GM13977 (cell line): ENCODE results near the gene TH.
A peak's percentile ranks its signal among the peaks of the same experiment; 100 is the strongest.

Source experiments
- DNase-seq: peaks from one replicate; pipeline ENCODE4 v3.0.0; 2012; ENCODE audit warnings: low spot score
- CTCF ChIP-seq: IDR thresholded peaks from 2 replicates; pipeline ENCODE4 v1.5.1; 2012; ENCODE audit warnings: mild to moderate bottlenecking, control low read depth; ENCODE audit not compliant: insufficient read depth; ENCODE audit errors: extremely low read depth, missing control alignments
- in situ Hi-C: fragments of 300-500 bp; cut with MboI; formaldehyde crosslinking; loops from one replicate; pipeline ENCODE4 v1.12.0; 2022; ENCODE audit warnings: low sequenced_read_pairs, low pct_unique_long_range_greater_than_20kb, mixed read lengths, inconsistent platforms; ENCODE audit not compliant: unreplicated experiment

The TH gene

GRCh38 chr11:2158296-2158737, 13.3 kb downstream of the TH start:
- in situ Hi-C loops = loop anchor here (25.0 kb wide), 1 partner anchor 471 kb away; the partner anchor contains the start of gene KRTAP5-6
- no peak for DNase-seq
- TF ChIP-seq CTCF = no peak

- TF ChIP-seq CTCF = no peak
- in situ Hi-C loops = loop anchor here (25.0 kb wide), 1 partner anchor 470 kb away; the partner anchor contains the start of gene KRTAP5-6
Observed at GRCh38 chr11:2157294-2158040, 14.1 kb downstream of the TH start.

GRCh38 chr11:2156416-2157182, 15.0 kb downstream of the TH start:
- TF ChIP-seq CTCF = peak; percentile 91
- in situ Hi-C loops = loop anchor here (25.0 kb wide), 1 partner anchor 469 kb away; the partner anchor contains the start of gene KRTAP5-6
- DNase-seq = peak; percentile 88

More at GRCh38 chr11:2157294-2158040, 14.1 kb downstream of the TH start:
- no peak for DNase-seq

- no peak for TF ChIP-seq CTCF
- no peak for DNase-seq
- in situ Hi-C loops = loop anchor here (25.0 kb wide), 1 partner anchor 468 kb away; the partner anchor contains the start of gene KRTAP5-6
Observed at GRCh38 chr11:2155511-2155910, 16.1 kb downstream of the TH start.

GRCh38 chr11:2154889-2155288, 16.7 kb downstream of the TH start:
- in situ Hi-C loops = loop anchor here (25.0 kb wide), 1 partner anchor 468 kb away; the partner anchor contains the start of gene KRTAP5-6

More at GRCh38 chr11:2154889-2155288, 16.7 kb downstream of the TH start:
- DNase-seq = no peak
- TF ChIP-seq CTCF = no peak
